Glutamatergic neuron (in vitro differentiated cells): ENCODE measurements around the gene NOX3. TPM values are rescaled to one million over a fixed set of nuclear protein-coding genes. Genes with fewer than 3 reads are reported as not detected.

Source experiments
- DNase-seq: peaks from one replicate; pipeline ENCODE4 v3.0.0; 2022
- H3K27ac Mint-ChIP-seq: one replicate; pipeline ENCODE4 v1.8.0; 2020; ENCODE audit warnings: mild to moderate bottlenecking, mixed read lengths, inconsistent platforms; ENCODE audit not compliant: unreplicated experiment
- H3K27me3 Mint-ChIP-seq: one replicate; pipeline ENCODE4 v1.8.0; 2020; ENCODE audit warnings: mild to moderate bottlenecking, moderate library complexity, mixed read lengths, inconsistent platforms; ENCODE audit not compliant: unreplicated experiment
- H3K36me3 Mint-ChIP-seq: one replicate; pipeline ENCODE4 v1.8.0; 2020; ENCODE audit warnings: mild to moderate bottlenecking, mixed read lengths, inconsistent platforms; ENCODE audit not compliant: unreplicated experiment
- H3K4me1 Mint-ChIP-seq: one replicate; pipeline ENCODE4 v1.8.0; 2020; ENCODE audit warnings: mild to moderate bottlenecking, low read depth, mixed read lengths, inconsistent platforms; ENCODE audit not compliant: unreplicated experiment
- H3K4me3 Mint-ChIP-seq: one replicate; pipeline ENCODE4 v1.8.0; 2020; ENCODE audit warnings: mild to moderate bottlenecking, mixed read lengths, inconsistent platforms; ENCODE audit not compliant: unreplicated experiment
- H3K9me3 Mint-ChIP-seq: one replicate; pipeline ENCODE4 v1.8.0; 2020; ENCODE audit warnings: mild to moderate bottlenecking, moderate library complexity, mixed read lengths, inconsistent platforms; ENCODE audit not compliant: unreplicated experiment
- CTCF ChIP-seq: fragments of 200-600 bp; sonication (generic); IDR thresholded peaks from one replicate; pipeline ENCODE4 v1.5.0; 2021; ENCODE audit not compliant: partially characterized antibody, unreplicated experiment
- total RNA-seq: library from RNA; stranded (reverse); fragmentation: NEBNext Ultra II Directional; extraction: Animal tissue kit (Norgen Biotek cat#: 25700); gene quantifications from one replicate; pipeline ENCODE4 v1.2.1, GENCODE V29; 2021; ENCODE audit not compliant: unreplicated experiment

The NOX3 gene
- total RNA-seq, 1 donor from 2014 or later = not detected

- no peak for TF ChIP-seq CTCF
- Mint-ChIP-seq H3K4me1 (no peaks in the 10 kb centered on the region), H3K4me3 (no peak overlapping the region), H3K27ac (no peak overlapping the region), H3K36me3 (peaks cover 13% of the 10 kb centered on the region), H3K9me3 (peaks cover 10% of the 10 kb centered on the region), H3K27me3 (peaks cover 2% of the 10 kb centered on the region)
- DNase-seq = no peak
Measured at GRCh38 chr6:155352811-155353210, 102.8 kb downstream of the NOX3 start.

DNA sequence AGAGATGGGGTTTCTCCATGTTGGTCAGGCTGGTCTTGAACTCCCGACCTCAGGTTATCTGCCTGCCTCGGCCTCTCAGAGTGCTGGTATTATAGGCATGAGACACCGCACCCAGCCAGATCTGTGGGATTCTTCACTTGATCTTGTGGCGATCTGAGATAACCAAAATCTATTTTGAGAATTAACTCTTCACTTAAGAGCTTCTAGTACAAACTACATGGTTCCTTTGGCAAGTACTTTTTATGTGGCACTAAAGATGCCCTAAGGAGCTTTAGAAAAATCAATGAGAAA, 103.6 kb downstream of the NOX3 start:
- Mint-ChIP-seq H3K36me3 (peaks cover 13% of the 10 kb centered on the region), H3K4me1 (no peaks in the 10 kb centered on the region), H3K27ac (no peak overlapping the region), H3K27me3 (peaks cover 2% of the 10 kb centered on the region), H3K4me3 (no peak overlapping the region), H3K9me3 (peaks cover 10% of the 10 kb centered on the region)
- DNase-seq = no peak
- no peak for TF ChIP-seq CTCF

DNA sequence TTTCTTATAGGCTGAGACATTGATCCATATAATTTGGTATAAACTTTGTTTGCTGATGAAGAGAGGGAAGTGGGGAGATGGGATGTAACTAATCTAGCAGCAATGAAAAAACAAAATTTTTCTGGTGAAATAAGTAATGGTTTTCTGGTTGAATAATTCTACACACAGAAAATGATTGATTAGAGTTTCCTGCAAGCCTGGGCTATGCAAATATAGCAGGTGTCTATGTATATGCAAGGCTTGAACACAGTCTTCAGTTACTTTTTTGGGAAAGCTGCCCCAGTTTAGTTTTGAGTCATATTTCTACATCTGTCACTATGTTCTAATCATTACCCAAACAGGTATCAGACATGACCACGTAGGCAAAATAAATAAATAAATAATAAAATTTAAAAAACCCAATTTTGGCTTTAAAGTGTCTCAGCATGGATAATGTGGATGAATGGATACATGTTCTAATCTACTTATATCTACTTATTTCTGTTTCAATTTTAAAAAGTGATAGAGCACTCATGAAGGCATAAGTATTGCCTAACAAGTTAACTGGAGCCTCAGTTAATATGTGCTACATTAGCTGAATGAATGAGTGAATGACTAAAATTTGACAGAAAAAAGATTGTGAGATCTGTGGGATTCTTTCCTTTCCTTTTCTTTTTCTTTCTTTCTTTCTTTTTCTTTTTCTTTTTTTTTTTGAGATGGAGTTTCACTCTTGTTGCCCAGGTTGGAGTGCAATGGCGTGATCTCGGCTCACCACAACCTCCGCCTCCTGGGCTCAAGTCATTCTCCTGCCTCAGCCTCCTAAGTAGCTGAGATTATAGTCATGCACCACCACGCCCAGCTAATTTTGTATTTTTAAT, 104.1 kb downstream of the NOX3 start:
- Mint-ChIP-seq H3K4me3 (no peak overlapping the region), H3K36me3 (peaks cover 13% of the 10 kb centered on the region), H3K27ac (no peak overlapping the region), H3K27me3 (peaks cover 2% of the 10 kb centered on the region), H3K4me1 (no peaks in the 10 kb centered on the region), H3K9me3 (peaks cover 10% of the 10 kb centered on the region)
- TF ChIP-seq CTCF = no peak
- no peak for DNase-seq

GRCh38 chr6:155349956-155350355, 105.7 kb downstream of the NOX3 start:
- DNase-seq = no peak
- Mint-ChIP-seq H3K4me3 (no peak overlapping the region), H3K27me3 (peaks cover 2% of the 10 kb centered on the region), H3K27ac (no peak overlapping the region), H3K36me3 (peaks cover 24% of the 10 kb centered on the region), H3K9me3 (peaks cover 10% of the 10 kb centered on the region), H3K4me1 (no peaks in the 10 kb centered on the region)
- TF ChIP-seq CTCF = no peak

DNA sequence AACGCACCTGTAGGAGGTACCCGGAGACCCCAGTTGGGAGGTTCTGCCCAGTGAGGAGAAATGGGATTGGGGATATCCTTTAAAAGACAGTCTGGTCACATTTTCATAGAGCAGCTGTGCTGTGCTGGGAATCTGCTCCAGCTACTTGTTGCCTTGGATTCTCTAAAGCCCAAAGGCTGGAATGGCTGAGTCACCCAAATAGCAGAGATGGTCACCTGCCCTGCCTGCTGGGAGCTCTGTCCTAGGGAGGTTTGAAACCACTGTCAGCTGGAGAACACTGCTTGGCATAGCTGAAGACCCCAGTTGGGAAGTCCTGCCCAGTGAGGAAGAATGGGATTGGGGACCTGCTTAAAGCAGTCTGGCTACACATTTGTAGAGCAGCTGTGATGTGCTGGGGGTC, 106.5 kb downstream of the NOX3 start:
- no peak for TF ChIP-seq CTCF
- Mint-ChIP-seq H3K4me3 (no peak overlapping the region), H3K27ac (no peak overlapping the region), H3K9me3 (peaks cover 6% of the 10 kb centered on the region), H3K27me3 (peaks cover 2% of the 10 kb centered on the region), H3K36me3 (peaks cover 20% of the 10 kb centered on the region), H3K4me1 (no peaks in the 10 kb centered on the region)
- no peak for DNase-seq
